WTC11 (cell line): Measurements from ENCODE around the gene PPP1CB. TPM values are rescaled to one million over a fixed set of nuclear protein-coding genes. Genes with fewer than 3 reads are reported as not detected.

Experiments
- ATAC-seq: fragments of 200-7000 bp; cut with Tn5 transposase; 2 replicates; pipeline ENCODE4 v1.10.0; 2021; ENCODE audit warnings: mild to moderate bottlenecking, moderate library complexity
- CTCF ChIA-PET: fragments of 300-600 bp; sonication (Branson Sonifier 250); formaldehyde crosslinking; loops from one replicate; lab custom pipeline; 2021; ENCODE audit warnings: antibody characterized with exemption; lab: Charles Lee
- POLR2A ChIA-PET: fragments of 350-600 bp; sonication (Branson Sonifier 250); formaldehyde crosslinking; loops from one replicate; lab custom pipeline; 2021; ENCODE audit warnings: antibody characterized with exemption; lab: Charles Lee
- DNase-seq: peaks from one replicate; pipeline ENCODE4 v3.0.0; 2021; ENCODE audit warnings: low spot score
- H3K27ac Mint-ChIP-seq: 2 replicates; pipeline ENCODE4 v1.8.0; 2021; ENCODE audit warnings: mixed read lengths
- H3K27me3 Mint-ChIP-seq: 2 replicates; pipeline ENCODE4 v1.8.0; 2021; ENCODE audit warnings: low read depth, mild to moderate bottlenecking, moderate library complexity, mixed read lengths
- H3K36me3 Mint-ChIP-seq: 2 replicates; pipeline ENCODE4 v1.8.0; 2021; ENCODE audit warnings: mixed read lengths
- H3K4me1 Mint-ChIP-seq: 2 replicates; pipeline ENCODE4 v1.8.0; 2022; ENCODE audit warnings: mixed read lengths
- H3K4me3 Mint-ChIP-seq: 2 replicates; pipeline ENCODE4 v1.8.0; 2021; ENCODE audit warnings: mild to moderate bottlenecking, moderate library complexity, mixed read lengths
- H3K9me3 Mint-ChIP-seq: 2 replicates; pipeline ENCODE4 v1.8.0; 2021; ENCODE audit warnings: mixed read lengths
- CBFB ChIP-seq: sonication (generic); formaldehyde crosslinking; IDR thresholded peaks from 2 replicates; pipeline ENCODE4 v1.8.1; 2022; ENCODE audit warnings: mild to moderate bottlenecking, low read depth, missing genetic modification reagents
- CREB1 ChIP-seq: sonication (generic); formaldehyde crosslinking; IDR thresholded peaks from 2 replicates; pipeline ENCODE4 v1.8.0; 2023; ENCODE audit warnings: mild to moderate bottlenecking, missing genetic modification reagents
- CREM ChIP-seq: sonication (generic); formaldehyde crosslinking; IDR thresholded peaks from 2 replicates; pipeline ENCODE4 v1.8.1; 2022; ENCODE audit warnings: mild to moderate bottlenecking, missing genetic modification reagents, moderate library complexity
- EMX1 ChIP-seq: fragments of 250-450 bp; sonication (Bioruptor Pico); IDR thresholded peaks from 2 replicates; pipeline ENCODE4 v1.8.0; 2021; ENCODE audit warnings: mild to moderate bottlenecking
- FOXJ3 ChIP-seq: sonication (generic); formaldehyde crosslinking; IDR thresholded peaks from 2 replicates; pipeline ENCODE4 v1.9.0; 2021; ENCODE audit warnings: missing genetic modification reagents, mild to moderate bottlenecking, borderline replicate concordance
- GRHL2 ChIP-seq: fragments of 250-450 bp; sonication (Bioruptor Pico); IDR thresholded peaks from 2 replicates; pipeline ENCODE4 v1.8.0; 2022; ENCODE audit warnings: mild to moderate bottlenecking, moderate library complexity; ENCODE audit not compliant: insufficient replicate concordance, severe bottlenecking
- MLX ChIP-seq: sonication (generic); formaldehyde crosslinking; IDR thresholded peaks from 2 replicates; pipeline ENCODE4 v1.8.1; 2023; ENCODE audit warnings: mild to moderate bottlenecking, missing genetic modification reagents, moderate library complexity
- NFYB ChIP-seq: sonication (generic); formaldehyde crosslinking; conservative IDR thresholded peaks from 2 replicates; pipeline ENCODE4 v1.8.0; 2022; ENCODE audit warnings: low read depth, missing genetic modification reagents
- OVOL2 ChIP-seq: fragments of 250-450 bp; sonication (Bioruptor Pico); IDR thresholded peaks from 2 replicates; pipeline ENCODE4 v1.9.0; 2021; ENCODE audit warnings: mild to moderate bottlenecking, borderline replicate concordance
- PRRX2 ChIP-seq: fragments of 250-450 bp; sonication (Bioruptor Pico); IDR thresholded peaks from 2 replicates; pipeline ENCODE4 v1.8.0; 2021; ENCODE audit warnings: mild to moderate bottlenecking
- SOX15 ChIP-seq: fragments of 250-450 bp; sonication (Bioruptor Pico); IDR thresholded peaks from 2 replicates; pipeline ENCODE4 v1.9.0; 2021; ENCODE audit warnings: mild to moderate bottlenecking
- TCF7 ChIP-seq: sonication (generic); formaldehyde crosslinking; IDR thresholded peaks from 2 replicates; pipeline ENCODE4 v1.8.0; 2022; ENCODE audit warnings: mild to moderate bottlenecking, low read depth, missing genetic modification reagents, moderate library complexity
- TEAD1 ChIP-seq: sonication (generic); formaldehyde crosslinking; IDR thresholded peaks from 2 replicates; pipeline ENCODE4 v1.8.0; 2022; ENCODE audit warnings: mild to moderate bottlenecking, missing genetic modification reagents
- ZBTB21 ChIP-seq: sonication (generic); formaldehyde crosslinking; IDR thresholded peaks from 2 replicates; pipeline ENCODE4 v1.8.1; 2023; ENCODE audit warnings: mild to moderate bottlenecking, missing genetic modification reagents, borderline replicate concordance
- ZMAT4 ChIP-seq: fragments of 250-450 bp; sonication (Bioruptor Pico); IDR thresholded peaks from 2 replicates; pipeline ENCODE4 v1.9.0; 2021; ENCODE audit warnings: mild to moderate bottlenecking
- ZNF232 ChIP-seq: sonication (generic); formaldehyde crosslinking; IDR thresholded peaks from 2 replicates; pipeline ENCODE4 v1.8.0; 2022; ENCODE audit warnings: mild to moderate bottlenecking, missing genetic modification reagents
- ZNF423 ChIP-seq: fragments of 250-450 bp; sonication (Bioruptor Pico); IDR thresholded peaks from 2 replicates; pipeline ENCODE4 v2.1.2; 2022; ENCODE audit warnings: mild to moderate bottlenecking, moderate library complexity
- ZNF512 ChIP-seq: sonication (generic); formaldehyde crosslinking; IDR thresholded peaks from 2 replicates; pipeline ENCODE4 v1.8.1; 2022; ENCODE audit warnings: missing genetic modification reagents, borderline replicate concordance
- ZNF532 ChIP-seq: fragments of 250-450 bp; sonication (Bioruptor Pico); IDR thresholded peaks from 2 replicates; pipeline ENCODE4 v1.9.0; 2021; ENCODE audit warnings: mild to moderate bottlenecking, borderline replicate concordance
- total RNA-seq: library from RNA; stranded (reverse); gene quantifications from 3 replicates; pipeline ENCODE4 v1.2.3, GENCODE V29; 2021

The PPP1CB gene
- total RNA-seq, 1 experiment from 2014 or later = 133 TPM

GRCh38 chr2:28767337-28767736 is 15.7 kb downstream of the PPP1CB start:
- POLR2A ChIA-PET = interaction anchor here (1.5 kb wide), 1 partner anchor 95 kb away, joined by 3 read pairs; no protein-coding TSS in a partner anchor

GRCh38 chr2:28768422-28768821 is 16.8 kb downstream of the PPP1CB start:
- H3K27ac Mint-ChIP-seq = no peak overlapping the region
- no peaks in the 10 kb centered on the region for H3K27me3 Mint-ChIP-seq
- no peaks in the 10 kb centered on the region for H3K9me3 Mint-ChIP-seq
- ATAC-seq (no peak), DNase-seq (no peak)
- CTCF ChIA-PET = no interaction called here
- peaks cover 17% of the 10 kb centered on the region for H3K4me1 Mint-ChIP-seq
- no peak overlapping the region for H3K4me3 Mint-ChIP-seq
- no peak for TF ChIP-seq TEAD1 (CRISPR knock-in tag)
- TF ChIP-seq CREM = no peak
- TF ChIP-seq ZNF423 (CRISPR knock-in tag) = no peak
- TF ChIP-seq SOX15 (CRISPR knock-in tag) = no peak
- TF ChIP-seq ZMAT4 (CRISPR knock-in tag) = no peak
- TF ChIP-seq PRRX2 (CRISPR knock-in tag) = no peak
- TF ChIP-seq GRHL2 = no peak
- no peak for TF ChIP-seq ZBTB21 (CRISPR knock-in tag)
- TF ChIP-seq MLX (CRISPR knock-in tag) = no peak
- no peak for TF ChIP-seq ZNF232
- TF ChIP-seq ZNF532 = no peak
- TF ChIP-seq CREB1 = no peak
- no peak for TF ChIP-seq TCF7 (CRISPR knock-in tag)
- no peak for TF ChIP-seq FOXJ3 (CRISPR knock-in tag)
- TF ChIP-seq ZNF512 (CRISPR knock-in tag) = no peak
- TF ChIP-seq NFYB (CRISPR knock-in tag) = no peak
- no peak for TF ChIP-seq OVOL2 (CRISPR knock-in tag)
- TF ChIP-seq, all 79 proteins: peak for 0
- H3K36me3 Mint-ChIP-seq = no peaks in the 10 kb centered on the region
- POLR2A ChIA-PET = no interaction called here

More at GRCh38 chr2:28767337-28767736, 15.7 kb downstream of the PPP1CB start:
- Mint-ChIP-seq H3K36me3 (no peaks in the 10 kb centered on the region; the same call in 1 of the 2 replicates), H3K4me3 (no peak overlapping the region), H3K27me3 (no peaks in the 10 kb centered on the region), H3K4me1 (peaks cover 17% of the 10 kb centered on the region), H3K9me3 (no peaks in the 10 kb centered on the region), H3K27ac (no peak overlapping the region)
- DNase-seq (no peak), ATAC-seq (no peak)
- TF ChIP-seq SOX15 (CRISPR knock-in tag) (no peak), EMX1 (no peak), CBFB (CRISPR knock-in tag) (no peak), PRRX2 (CRISPR knock-in tag) (no peak)
- CTCF ChIA-PET = no interaction called here
